WERI-Rb-1 (cell line): ENCODE measurements around the gene IRS2.

Experiments
- DNase-seq: peaks from one replicate; pipeline ENCODE4 v3.0.0-alpha.2; 2020
- H3K27ac ChIP-seq: fragments of 250-450 bp; sonication (Bioruptor Pico); 2 replicates; pipeline ENCODE4 v1.5.1; 2020; ENCODE audit warnings: mild to moderate bottlenecking, moderate library complexity
- H3K27me3 ChIP-seq: fragments of 250-450 bp; sonication (Bioruptor Pico); 2 replicates; pipeline ENCODE4 v1.5.1; 2021; ENCODE audit warnings: mild to moderate bottlenecking, low read depth, moderate library complexity; ENCODE audit not compliant: insufficient read depth, severe bottlenecking
- H3K36me3 ChIP-seq: fragments of 250-450 bp; sonication (Bioruptor Pico); 2 replicates; pipeline ENCODE4 v1.5.1; 2020; ENCODE audit warnings: mild to moderate bottlenecking, moderate library complexity
- H3K4me3 ChIP-seq: 2 replicates; pipeline ENCODE4 v1.5.1; 2011; ENCODE audit warnings: low read depth, mild to moderate bottlenecking, control low read depth, low read length
- H3K9me3 ChIP-seq: fragments of 250-450 bp; sonication (Bioruptor Pico); 2 replicates; pipeline ENCODE4 v1.5.1; 2021; ENCODE audit warnings: mild to moderate bottlenecking, moderate library complexity; ENCODE audit not compliant: severe bottlenecking
- TF ChIP-seq, protein P1 (sequence below): IDR thresholded peaks from 2 replicates; pipeline ENCODE4 v1.5.1; 2011; ENCODE audit warnings: low read depth, mild to moderate bottlenecking, control low read depth, inconsistent platforms, low read length

Gene IRS2

DNA sequence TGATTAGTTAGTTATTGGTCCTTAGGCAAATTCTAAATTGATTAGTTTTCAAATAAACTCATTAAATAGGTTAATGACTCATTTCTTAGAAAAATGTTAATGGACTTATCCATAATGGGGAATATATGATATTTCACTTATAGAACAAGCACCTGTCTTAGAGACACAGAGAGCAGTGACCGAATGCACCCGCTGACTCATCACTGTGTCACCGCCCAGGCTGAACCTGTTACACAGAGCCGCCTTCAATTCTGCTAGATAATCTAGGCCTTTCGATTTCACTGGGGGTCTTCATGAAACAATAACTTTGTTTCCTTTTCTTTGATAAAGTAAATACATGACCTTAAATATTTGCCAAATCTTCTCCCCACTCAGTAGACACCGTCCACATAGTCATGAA, 13.1 kb downstream of the IRS2 start:
- no peaks in the 10 kb centered on the region for H3K27me3 ChIP-seq
- no peak overlapping the region for H3K4me3 ChIP-seq
- DNase-seq, result no peak
- no peak overlapping the region for H3K27ac ChIP-seq
- TF ChIP-seq, protein P1, sequence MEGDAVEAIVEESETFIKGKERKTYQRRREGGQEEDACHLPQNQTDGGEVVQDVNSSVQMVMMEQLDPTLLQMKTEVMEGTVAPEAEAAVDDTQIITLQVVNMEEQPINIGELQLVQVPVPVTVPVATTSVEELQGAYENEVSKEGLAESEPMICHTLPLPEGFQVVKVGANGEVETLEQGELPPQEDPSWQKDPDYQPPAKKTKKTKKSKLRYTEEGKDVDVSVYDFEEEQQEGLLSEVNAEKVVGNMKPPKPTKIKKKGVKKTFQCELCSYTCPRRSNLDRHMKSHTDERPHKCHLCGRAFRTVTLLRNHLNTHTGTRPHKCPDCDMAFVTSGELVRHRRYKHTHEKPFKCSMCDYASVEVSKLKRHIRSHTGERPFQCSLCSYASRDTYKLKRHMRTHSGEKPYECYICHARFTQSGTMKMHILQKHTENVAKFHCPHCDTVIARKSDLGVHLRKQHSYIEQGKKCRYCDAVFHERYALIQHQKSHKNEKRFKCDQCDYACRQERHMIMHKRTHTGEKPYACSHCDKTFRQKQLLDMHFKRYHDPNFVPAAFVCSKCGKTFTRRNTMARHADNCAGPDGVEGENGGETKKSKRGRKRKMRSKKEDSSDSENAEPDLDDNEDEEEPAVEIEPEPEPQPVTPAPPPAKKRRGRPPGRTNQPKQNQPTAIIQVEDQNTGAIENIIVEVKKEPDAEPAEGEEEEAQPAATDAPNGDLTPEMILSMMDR, result no peak
- no peaks in the 10 kb centered on the region for H3K9me3 ChIP-seq
- peaks cover 11% of the 10 kb centered on the region; the same call in 1 of the 2 replicates for H3K36me3 ChIP-seq

DNA sequence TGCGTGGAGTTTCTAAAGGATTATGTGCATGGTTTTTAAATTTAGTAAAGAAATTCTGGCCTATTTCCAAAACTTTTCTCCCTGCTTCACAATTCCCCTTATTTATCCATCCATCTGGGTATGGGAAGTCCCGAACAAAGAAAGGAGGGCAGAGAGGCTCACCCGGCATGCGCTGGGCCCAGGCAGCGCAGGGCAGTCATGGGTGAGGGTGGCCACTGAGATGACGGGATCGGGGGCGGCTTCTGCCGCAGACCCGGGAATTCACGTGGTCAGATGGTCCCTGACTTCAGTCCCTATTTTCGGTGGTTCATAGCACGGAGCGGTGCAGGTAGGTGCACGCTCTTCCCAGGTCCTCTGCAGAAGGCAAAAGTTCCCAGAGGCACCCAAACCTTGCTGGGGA, 14.5 kb downstream of the IRS2 start:
- peaks cover 11% of the 10 kb centered on the region; the same call in 1 of the 2 replicates for H3K36me3 ChIP-seq
- no peak overlapping the region for H3K27ac ChIP-seq
- TF ChIP-seq, protein P1, result no peak
- H3K4me3 ChIP-seq, result no peak overlapping the region
- no peaks in the 10 kb centered on the region for H3K9me3 ChIP-seq
- DNase-seq, result no peak
- no peaks in the 10 kb centered on the region for H3K27me3 ChIP-seq

DNA sequence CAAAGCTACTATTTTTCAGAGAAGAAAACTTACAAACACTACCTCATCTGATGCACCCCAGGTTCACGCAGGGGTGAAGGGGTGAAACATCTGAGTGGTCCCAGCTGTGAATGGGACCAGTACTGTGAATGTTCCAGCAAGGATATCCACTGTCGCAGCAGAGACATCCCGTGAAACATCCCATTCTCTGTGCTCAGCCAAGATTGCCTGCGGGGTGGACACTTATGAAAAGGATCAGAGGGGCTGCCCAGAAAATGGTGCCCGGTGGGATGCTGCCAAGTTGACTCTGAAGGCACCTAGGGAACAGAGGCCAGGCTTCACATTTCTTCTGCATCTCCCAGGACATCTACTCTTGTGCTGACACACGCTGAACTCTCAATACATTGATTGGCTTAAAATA, 15.9 kb downstream of the IRS2 start:
- no peaks in the 10 kb centered on the region for H3K27me3 ChIP-seq
- peaks cover 11% of the 10 kb centered on the region; the same call in 1 of the 2 replicates for H3K36me3 ChIP-seq
- no peaks in the 10 kb centered on the region for H3K9me3 ChIP-seq
- H3K27ac ChIP-seq, result no peak overlapping the region
- TF ChIP-seq, protein P1, result no peak
- no peak for DNase-seq
- no peak overlapping the region for H3K4me3 ChIP-seq

DNA sequence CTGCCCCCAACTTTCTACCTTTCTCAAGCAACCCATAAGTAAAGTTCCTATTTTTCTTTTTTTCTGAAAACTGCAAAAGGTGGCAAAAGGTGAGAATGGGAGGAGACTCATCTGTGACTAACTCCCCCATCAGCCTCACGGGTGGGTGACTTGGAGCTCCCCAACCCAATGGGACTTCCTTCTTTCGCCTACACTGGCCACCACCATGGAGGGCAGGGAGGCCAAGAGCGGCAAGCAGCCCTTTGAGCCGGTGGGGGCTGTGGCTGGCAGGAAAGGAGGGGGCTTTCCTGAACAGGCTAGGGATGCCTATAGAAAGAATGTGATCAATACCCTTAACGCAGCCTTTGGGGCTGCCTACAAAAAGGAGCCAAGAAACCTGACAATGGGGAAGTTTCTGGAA, 16.5 kb downstream of the IRS2 start:
- no peak overlapping the region for H3K27ac ChIP-seq
- H3K36me3 ChIP-seq, result peaks cover 11% of the 10 kb centered on the region; the same call in 1 of the 2 replicates
- no peak overlapping the region for H3K4me3 ChIP-seq
- DNase-seq, result no peak
- TF ChIP-seq, protein P1, result no peak
- no peaks in the 10 kb centered on the region for H3K9me3 ChIP-seq
- no peaks in the 10 kb centered on the region for H3K27me3 ChIP-seq

DNA sequence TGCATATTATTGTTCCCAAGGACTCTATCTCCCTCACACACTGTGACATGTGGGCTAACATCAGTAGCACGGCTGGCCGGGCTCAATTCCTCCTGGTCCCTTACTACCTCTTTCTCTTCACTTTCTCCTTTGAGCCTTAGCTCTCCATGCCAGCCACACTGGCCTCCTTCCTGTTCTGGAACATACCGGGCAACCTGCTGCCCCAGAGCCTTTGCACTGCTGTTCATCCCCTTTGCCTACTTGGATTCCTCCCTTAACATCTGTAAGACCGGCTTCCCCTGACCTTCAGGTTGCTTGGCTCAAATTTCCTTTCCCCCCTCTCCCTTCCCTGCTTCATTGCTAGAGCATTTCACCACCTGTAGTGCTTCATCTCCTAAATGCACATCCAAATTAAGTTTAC, 17.1 kb downstream of the IRS2 start:
- TF ChIP-seq, protein P1, result no peak
- no peak for DNase-seq
- H3K36me3 ChIP-seq, result peaks cover 11% of the 10 kb centered on the region; the same call in 1 of the 2 replicates
- H3K27me3 ChIP-seq, result no peaks in the 10 kb centered on the region
- no peaks in the 10 kb centered on the region for H3K9me3 ChIP-seq
- no peak overlapping the region for H3K4me3 ChIP-seq
- H3K27ac ChIP-seq, result no peak overlapping the region

DNA sequence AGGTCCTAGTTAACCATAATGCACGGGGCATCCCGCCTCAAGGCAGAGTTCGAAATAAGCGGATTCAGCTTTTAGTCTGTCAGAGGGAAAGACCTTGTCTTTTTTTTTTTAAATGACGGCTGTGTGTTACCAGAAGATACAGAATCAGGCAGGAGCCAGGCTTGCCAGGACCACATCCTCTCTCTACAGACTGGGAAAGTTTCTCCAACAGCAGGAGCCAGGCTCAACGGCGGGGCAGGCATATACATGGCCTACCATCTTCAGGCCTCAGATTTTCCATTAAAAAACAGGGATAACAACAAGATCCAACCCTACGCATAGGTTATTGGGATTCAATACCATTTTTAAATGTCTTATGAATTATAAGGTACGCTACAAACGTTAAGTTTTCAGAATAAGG, 17.8 kb downstream of the IRS2 start:
- Histone ChIP-seq H3K9me3 (no peaks in the 10 kb centered on the region), H3K4me3 (no peak overlapping the region), H3K36me3 (peaks cover 11% of the 10 kb centered on the region; the same call in 1 of the 2 replicates), H3K27me3 (no peaks in the 10 kb centered on the region), H3K27ac (no peak overlapping the region)
- no peak for DNase-seq
- TF ChIP-seq, protein P1, result no peak
